ENCODE measurements around the gene NBDY.
"Not testable (repeated sequence)": the region's sequence is repeated elsewhere in the genome, so short reads cannot be mapped to it uniquely, and the experiment has no call there.

NBDY gene

DNA sequence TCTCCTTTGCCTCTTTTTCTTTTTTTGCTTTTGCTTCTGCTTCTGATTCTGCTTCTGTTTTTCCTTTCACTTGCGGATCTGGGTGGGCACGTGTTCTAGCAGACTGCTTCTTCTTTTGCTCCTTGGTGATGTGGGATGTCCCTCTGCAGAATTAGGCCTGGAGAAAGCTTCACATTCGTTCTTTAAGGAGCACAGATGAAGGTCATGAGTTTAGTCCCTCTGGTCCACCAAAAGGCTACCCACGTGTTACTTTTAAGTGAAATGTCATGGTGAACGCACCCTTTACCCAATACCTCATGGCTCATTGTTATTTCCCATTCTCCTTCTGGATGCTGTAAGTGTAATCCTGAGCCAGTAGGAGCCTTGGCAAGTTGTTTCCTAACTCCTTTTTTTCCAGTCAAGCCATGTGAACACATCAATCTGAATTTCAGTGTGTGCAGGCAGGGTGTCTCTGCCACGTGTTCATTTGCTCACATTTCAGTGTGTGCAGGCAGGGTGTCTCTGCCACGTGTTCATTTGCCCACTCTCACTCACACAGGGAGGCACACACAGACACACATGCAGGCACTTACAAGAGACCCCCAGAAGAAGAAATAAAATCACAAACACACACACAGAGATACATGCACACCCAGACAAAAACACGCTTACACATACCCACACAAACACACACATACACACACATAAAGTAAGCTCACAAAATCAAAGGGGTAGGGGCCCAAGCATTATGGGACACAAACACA lies 36.9 kb downstream of the NBDY start:
- DNase-seq (ENCODE audit: extremely low read depth, low read depth) = no peak

DNA sequence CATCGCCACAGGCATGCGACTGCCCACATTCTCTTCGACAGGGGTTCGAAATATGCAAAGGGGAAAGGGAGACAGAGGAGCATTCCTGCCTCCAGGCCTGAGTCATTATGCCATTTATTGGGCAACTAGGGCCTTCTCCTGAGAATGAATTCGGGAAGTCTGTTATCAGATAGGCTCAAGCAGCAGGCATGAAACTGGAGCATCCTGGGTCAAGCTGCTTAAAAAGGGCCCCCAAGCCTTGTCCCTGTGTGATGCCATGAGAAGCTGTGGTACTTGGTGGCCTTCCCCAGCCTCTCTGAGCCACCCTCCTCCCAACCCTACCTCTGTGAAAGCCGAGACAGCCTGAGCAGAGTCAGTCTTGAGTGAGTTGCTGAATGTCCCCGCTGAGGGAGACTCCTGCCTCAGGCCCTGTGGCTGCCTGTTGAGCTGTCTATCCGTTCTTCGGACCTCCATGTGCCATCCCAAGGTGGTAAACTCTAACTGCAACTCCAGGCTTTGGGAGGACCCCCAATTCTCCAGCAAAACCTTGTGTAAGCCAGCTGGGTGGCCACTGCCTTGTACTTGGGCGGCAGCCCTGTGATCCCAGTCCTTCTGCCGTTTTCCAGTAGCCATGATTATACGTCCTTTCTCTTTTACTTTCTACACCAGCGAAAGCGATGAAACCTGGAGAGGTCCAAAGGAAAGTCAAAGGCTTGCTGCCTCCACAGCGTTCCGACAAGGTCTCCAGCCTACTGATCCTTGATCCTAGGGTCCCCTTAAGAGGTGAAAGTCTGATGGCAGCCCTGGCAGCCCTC lies 37.7 kb downstream of the NBDY start:
- DNase-seq (ENCODE audit: extremely low read depth, low read depth) = no peak
- no peak for TF ChIP-seq CTCF (IDR thresholded peaks at IDR 0.05; ENCODE audit: low read depth, low read length)

More for the DNA sequence above, 36.9 kb downstream of the NBDY start:
- TF ChIP-seq CTCF (IDR thresholded peaks at IDR 0.05; ENCODE audit: low read depth, low read length) = no peak

GRCh38 chrX:56767348-56768119 lies 38.5 kb downstream of the NBDY start:
- DNase-seq (ENCODE audit: extremely low read depth, low read depth) = not testable (repeated sequence)

- not testable (repeated sequence) for DNase-seq (ENCODE audit: extremely low read depth, low read depth)
Observed at GRCh38 chrX:56768120-56768660, 39.1 kb downstream of the NBDY start.

GRCh38 chrX:56772675-56773521 lies 43.9 kb downstream of the NBDY start:
- not testable (repeated sequence) for DNase-seq (ENCODE audit: extremely low read depth, low read depth)

GRCh38 chrX:56773522-56774060 lies 44.5 kb downstream of the NBDY start:
- DNase-seq (ENCODE audit: extremely low read depth, low read depth) = not testable (repeated sequence)

DNA sequence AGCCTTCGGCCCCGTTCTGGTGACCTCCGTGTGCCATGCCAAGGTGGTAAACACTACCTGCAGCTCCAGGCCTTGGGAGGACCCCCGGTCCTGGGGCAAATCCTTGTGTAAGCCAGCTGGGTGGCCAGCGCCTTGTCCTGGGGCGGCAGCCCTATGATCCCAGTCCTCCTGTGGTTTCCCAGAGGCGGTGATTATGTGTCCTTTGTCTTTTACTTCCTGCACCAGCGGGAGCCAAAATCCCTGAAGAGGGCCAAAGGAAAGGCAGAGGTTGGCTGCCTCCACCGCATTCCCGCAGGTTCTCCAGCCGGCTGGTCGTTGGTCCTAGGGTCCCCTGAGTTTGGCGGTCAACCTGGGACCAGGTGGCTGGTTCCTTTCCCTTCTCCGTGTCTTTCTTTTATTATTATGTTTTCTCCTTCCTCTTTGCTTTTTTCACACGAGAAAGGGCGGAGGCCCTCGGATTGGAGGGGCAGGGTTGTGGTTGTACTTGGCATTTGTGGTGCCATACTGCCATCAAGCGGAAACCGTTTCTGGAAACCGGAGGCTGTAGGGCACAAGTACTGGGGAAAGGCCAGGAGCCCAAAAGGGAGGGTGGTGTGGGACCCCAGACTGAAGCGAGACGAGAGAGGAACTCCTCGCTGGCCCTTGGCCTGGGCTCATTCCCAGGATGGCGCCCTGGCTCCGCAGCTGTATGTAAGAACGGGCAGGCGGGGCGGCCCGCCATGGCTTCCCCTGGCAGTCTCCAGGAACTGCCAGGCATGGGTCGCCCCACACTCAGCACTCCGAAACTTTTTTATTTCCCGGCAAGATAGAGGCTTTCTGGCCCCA lies 49.3 kb downstream of the NBDY start:
- not testable (repeated sequence) for DNase-seq (ENCODE audit: extremely low read depth, low read depth)

GRCh38 chrX:56778924-56779468 lies 50.0 kb downstream of the NBDY start:
- DNase-seq (ENCODE audit: extremely low read depth, low read depth) = not testable (repeated sequence)

DNA sequence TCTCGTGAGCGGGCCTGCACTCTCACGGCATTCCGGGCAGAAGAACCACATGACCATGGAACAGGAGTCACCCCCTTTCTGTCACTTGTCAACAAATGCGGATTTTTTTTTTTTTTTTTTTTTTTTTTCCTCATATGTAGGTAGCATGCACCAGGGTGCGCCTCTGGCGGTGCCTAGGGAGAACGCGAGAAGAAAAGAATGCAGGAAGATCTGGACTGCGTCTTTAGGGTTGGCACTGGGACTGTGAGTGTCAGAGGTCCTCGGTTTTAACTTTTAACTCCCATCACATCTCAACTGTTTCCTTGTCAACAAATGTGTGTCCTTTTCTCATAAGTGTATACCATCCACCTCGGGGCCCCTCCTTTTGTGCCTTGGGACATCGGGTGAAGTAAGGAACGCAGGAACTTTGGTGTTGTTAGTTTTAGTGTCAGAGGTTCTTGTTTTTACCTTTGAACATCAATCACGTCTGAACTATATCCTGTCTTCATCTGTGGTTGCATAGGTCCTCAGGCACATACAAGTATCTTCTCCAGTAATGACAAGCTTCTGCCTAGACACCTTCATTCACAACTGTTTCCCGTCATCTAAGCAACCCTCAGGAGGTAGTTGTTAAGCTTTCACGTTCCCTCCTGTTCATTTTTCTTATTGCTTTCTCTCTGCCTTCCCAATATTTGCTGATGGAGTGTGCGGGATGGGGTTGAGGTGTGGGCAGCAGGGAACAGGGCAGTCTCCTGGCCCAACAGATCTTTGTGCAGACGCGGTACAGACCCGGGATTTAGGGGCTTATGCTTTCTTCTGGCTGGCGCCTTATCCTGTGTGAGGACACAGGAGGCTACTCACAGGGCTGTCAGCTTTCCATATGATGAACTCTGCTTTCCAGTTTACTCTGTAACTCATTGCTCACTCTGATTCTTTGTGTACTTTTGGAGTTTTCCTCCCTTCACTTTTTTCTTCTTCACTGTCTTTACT lies 51.9 kb downstream of the NBDY start:
- DNase-seq (ENCODE audit: extremely low read depth, low read depth) = not testable (repeated sequence)

Data from AG09319 (cell line).